GM12878 (cell line): ENCODE data around the gene FSHR. TPM values are rescaled to one million over a fixed set of nuclear protein-coding genes. Genes with fewer than 3 reads are reported as not detected.
A peak's percentile ranks its signal among the peaks of the same experiment; 100 is the strongest.

Experiments used
- ATAC-seq: fragments of 200-7000 bp; cut with Tn5 transposase; 3 replicates; pipeline ENCODE4 v1.9.1; 2020; ENCODE audit warnings: mild to moderate bottlenecking, moderate library complexity
- BruUV-seq: library from RNA; stranded (reverse); fragments of 400-500 nt; replicated peaks from 2 replicates; lab custom pipeline; 2021; lab: Mats Ljungman, UMichigan
- CTCF ChIA-PET: fragments of 300-600 bp; sonication (Branson Sonifier 250); formaldehyde crosslinking; extraction: SDS; loops from one replicate; lab custom pipeline; 2021; ENCODE audit warnings: inconsistent platforms; lab: Yijun Ruan, JAX
- POLR2A ChIA-PET: fragments of 350-600 bp; formaldehyde crosslinking; extraction: SDS; loops from one replicate; lab custom pipeline; 2021; ENCODE audit warnings: inconsistent platforms; lab: Charles Lee
- RAD21 ChIA-PET: fragments of 300-600 bp; sonication (Branson Sonifier 250); formaldehyde crosslinking; loops from one replicate; lab custom pipeline; 2023; ENCODE audit warnings: antibody characterized with exemption; ENCODE audit not compliant: unreplicated experiment; lab: Charles Lee
- SMC1A ChIA-PET: fragments of 300-600 bp; sonication (Branson Sonifier 250); formaldehyde crosslinking; loops from one replicate; lab custom pipeline; 2023; ENCODE audit not compliant: unreplicated experiment, uncharacterized antibody; lab: Charles Lee
- DNase-seq: peaks from one replicate; pipeline ENCODE4 v3.0.0-alpha.2; 2011; ENCODE audit warnings: low read depth, low spot score
- FAIRE-seq: peaks from 3 replicates; lab custom pipeline; 2011; peaks lifted over from hg19 to GRCh38; lab: Jason Lieb, UNC
- H2AFZ ChIP-seq: 2 replicates; pipeline ENCODE4 v1.6.0; 2011; ENCODE audit warnings: low read depth, low read length, control low read depth; ENCODE audit not compliant: control insufficient read depth
- H3K27ac ChIP-seq: 2 replicates; pipeline ENCODE4 v1.5.1; 2011; ENCODE audit warnings: control low read depth; ENCODE audit not compliant: control insufficient read depth, insufficient read depth
- H3K27me3 ChIP-seq, 2 experiments: replicated peaks in 1 of 2; 2 replicates each; pipeline versions ENCODE4 v1.6.0 to v1.6.1; 2011; ENCODE audit warnings: low read length in 1 of 2; ENCODE audit not compliant: control insufficient read depth in 2 of 2, insufficient read depth in 2 of 2
- H3K36me3 ChIP-seq, 2 experiments: 2 replicates each; pipeline ENCODE4 v1.5.1; 2011; ENCODE audit warnings: low read length in 1 of 2; ENCODE audit not compliant: control insufficient read depth in 2 of 2, insufficient read depth in 2 of 2
- H3K4me1 ChIP-seq: 2 replicates; pipeline ENCODE4 v1.6.1; 2011; ENCODE audit warnings: mild to moderate bottlenecking, low read length, moderate library complexity, mixed read lengths; ENCODE audit not compliant: control insufficient read depth, insufficient read depth
- H3K4me2 ChIP-seq: 2 replicates; pipeline ENCODE4 v1.6.0; 2011; ENCODE audit warnings: control low read depth; ENCODE audit not compliant: control insufficient read depth, insufficient read depth
- H3K4me3 ChIP-seq: fragments of 200-600 bp; sonication (generic); 2 replicates; pipeline ENCODE4 v1.5.1; 2016
- H3K79me2 ChIP-seq: 2 replicates; pipeline ENCODE4 v1.6.0; 2011; ENCODE audit warnings: low read length; ENCODE audit not compliant: control insufficient read depth, insufficient read depth
- H3K9ac ChIP-seq: 2 replicates; pipeline ENCODE4 v1.8.0; 2011; ENCODE audit warnings: low read length, control low read depth, mixed read lengths; ENCODE audit not compliant: control insufficient read depth, insufficient read depth
- H3K9me3 ChIP-seq: replicated peaks from 3 replicates; pipeline ENCODE4 v1.5.1; 2011; ENCODE audit warnings: mild to moderate bottlenecking, low read length; ENCODE audit not compliant: control insufficient read depth, insufficient read depth
- H4K20me1 ChIP-seq: 2 replicates; pipeline ENCODE4 v1.6.0; 2011; ENCODE audit not compliant: control insufficient read depth, insufficient read depth
- CREM ChIP-seq: IDR thresholded peaks from 2 replicates; pipeline ENCODE4 v1.6.1; 2014; ENCODE audit warnings: antibody characterized with exemption, low read depth
- CTCF ChIP-seq, 3 experiments: IDR thresholded peaks in 2 of 3; conservative IDR thresholded peaks in 1 of 3; 2 replicates each; pipeline ENCODE4 v1.5.1; 2011; ENCODE audit warnings: low read depth in 3 of 3, low read length in 3 of 3, mild to moderate bottlenecking in 3 of 3, control low read depth in 2 of 3, moderate library complexity in 2 of 3, inconsistent platforms in 1 of 3, mixed read lengths in 1 of 3; ENCODE audit not compliant: control insufficient read depth in 2 of 3, insufficient read depth in 1 of 3; ENCODE audit errors: extremely low read depth in 1 of 3
- FOS ChIP-seq: IDR thresholded peaks from 3 replicates; pipeline ENCODE4 v1.6.1; 2011; ENCODE audit warnings: borderline replicate concordance; ENCODE audit not compliant: insufficient read length; ENCODE audit errors: extremely low read depth
- HDGF ChIP-seq: fragments of 450-650 bp; IDR thresholded peaks from 2 replicates; pipeline ENCODE4 v1.6.1; 2016; ENCODE audit warnings: antibody characterized with exemption
- LARP7 ChIP-seq: fragments of 450-650 bp; IDR thresholded peaks from 2 replicates; pipeline ENCODE4 v1.6.1; 2017; ENCODE audit warnings: mild to moderate bottlenecking
- MAX ChIP-seq: IDR thresholded peaks from 2 replicates; pipeline ENCODE4 v1.6.1; 2012; ENCODE audit warnings: low read depth, low read length, improper control_type of control experiment
- MTA3 ChIP-seq: IDR thresholded peaks from 2 replicates; pipeline ENCODE4 v1.6.1; 2012; ENCODE audit warnings: low read length, inconsistent platforms, borderline replicate concordance
- NBN ChIP-seq: fragments of 450-650 bp; IDR thresholded peaks from 2 replicates; pipeline ENCODE4 v1.6.1; 2016
- NR2C2 ChIP-seq: IDR thresholded peaks from 2 replicates; pipeline ENCODE4 v1.6.1; 2011; ENCODE audit warnings: borderline replicate concordance, low read depth; ENCODE audit not compliant: control insufficient read depth, insufficient read length
- PML ChIP-seq: IDR thresholded peaks from 2 replicates; pipeline ENCODE4 v1.6.1; 2012; ENCODE audit warnings: low read length, inconsistent platforms
- POLR2AphosphoS5 ChIP-seq: IDR thresholded peaks from 2 replicates; pipeline ENCODE4 v1.6.1; 2011; ENCODE audit warnings: mild to moderate bottlenecking, low read length, inconsistent platforms
- POU2F2 ChIP-seq: IDR thresholded peaks from 3 replicates; pipeline ENCODE4 v1.6.1; 2011; ENCODE audit warnings: low read depth, mild to moderate bottlenecking, low read length, borderline replicate concordance
- RUNX3 ChIP-seq: IDR thresholded peaks from 2 replicates; pipeline ENCODE4 v1.6.1; 2012; ENCODE audit warnings: low read length, inconsistent platforms
- SIN3A ChIP-seq: IDR thresholded peaks from 2 replicates; pipeline ENCODE4 v1.6.1; 2012; ENCODE audit warnings: low read depth, low read length, improper control_type of control experiment
- SPI1 ChIP-seq: IDR thresholded peaks from 2 replicates; pipeline ENCODE4 v1.6.1; 2011; ENCODE audit warnings: low read depth, mild to moderate bottlenecking, low read length, moderate library complexity, borderline replicate concordance; ENCODE audit not compliant: insufficient read depth
- SRF ChIP-seq, 2 experiments: IDR thresholded peaks; 2 replicates each; pipeline ENCODE4 v1.6.1; 2011; ENCODE audit warnings: low read depth in 2 of 2, low read length in 2 of 2, mild to moderate bottlenecking in 1 of 2, moderate library complexity in 1 of 2
- TAF1 ChIP-seq: IDR thresholded peaks from 2 replicates; pipeline ENCODE4 v1.6.1; 2011; ENCODE audit warnings: mild to moderate bottlenecking, low read depth, low read length, borderline replicate concordance
- ZNF622 ChIP-seq: fragments of 450-650 bp; IDR thresholded peaks from 2 replicates; pipeline ENCODE4 v1.6.1; 2017; ENCODE audit warnings: mild to moderate bottlenecking, inconsistent platforms
- WGBS: methylation state at CpG from one replicate; pipeline ENCODE4 v1.1.6; 2016; ENCODE audit warnings: low lambda C conversion rate; ENCODE audit not compliant: insufficient replicate concordance, insufficient coverage; ENCODE audit errors: missing lambda C conversion rate; 5-methylcytosine and 5-hydroxymethylcytosine counted together
- in situ Hi-C: fragments of 300-500 bp; cut with MboI; formaldehyde crosslinking; loops from 9 replicates; pipeline ENCODE4 v1.14.3; 2018; ENCODE audit warnings: mixed read lengths
- intact Hi-C: fragments of 100-400 bp; cut with micrococcal nuclease; formaldehyde crosslinking; loops from one replicate; pipeline ENCODE4 v1.14.2; 2022; ENCODE audit not compliant: unreplicated experiment
- polyA plus RNA-seq, 11 experiments: library from polyadenylated mRNA; depleted of rRNA in 4 of 11; unstranded in 6 of 11; stranded (reverse) in 5 of 11; fragments of >200 nt; fragmentation: Nextera tagmentation in 4 of 11; fragmentation: Illumina TruSeq in 1 of 11; extraction: Ambion mirVana in 4 of 11; extraction: Trizol in 1 of 11; gene quantifications; 1 replicate in 1 of 11; 2 replicates in 10 of 11; pipeline versions ENCODE4 v1.2.1 to v1.2.3, GENCODE V29; 2011 to 2016; ENCODE audit warnings: inconsistent platforms in 2 of 11, missing spikeins in 2 of 11, low read depth in 1 of 11
- total RNA-seq, 4 experiments: library from RNA; depleted of rRNA in 3 of 4; stranded (reverse); fragments of >200 nt in 3 of 4; fragmentation: Illumina TruSeq in 1 of 4; extraction: Trizol in 1 of 4; gene quantifications; 2 replicates each; pipeline versions ENCODE4 v1.2.1 to v1.2.3, GENCODE V29; 2013 to 2021

The FSHR gene
- total and polyA plus RNA-seq, 10 of the 15 experiments (the other 5 are each of a cell fraction or from before 2014, with no cell fraction given) = not detected

GRCh38 chr2:48991415-48992131 is 162.7 kb downstream of the FSHR start:
- Histone ChIP-seq H3K36me3 (no peaks in the 10 kb centered on the region), H3K79me2 (no peaks in the 10 kb centered on the region), H4K20me1 (no peaks in the 10 kb centered on the region), H3K4me3 (no peak overlapping the region), H3K27me3 (no peaks in the 10 kb centered on the region), H3K9me3 (no peaks in the 10 kb centered on the region), H3K27ac (no peak overlapping the region), H3K9ac (no peak overlapping the region), H3K4me2 (no peak overlapping the region), H3K4me1 (peaks cover 22% of the 10 kb centered on the region; the same call in 1 of the 2 replicates), H2AFZ (no peak overlapping the region)
- WGBS = 21% methylated on average over 3 of the region's 3 CpGs
- BruUV-seq = no TSS peak
- DNase-seq (no peak), ATAC-seq (peak; percentile 71), FAIRE-seq (no peak)
- in situ Hi-C loops = no loop called here
- ChIA-PET CTCF (no interaction called here), SMC1A (interaction anchor here (1.5 kb wide), 1 partner anchor 10 kb away, joined by 5 read pairs; no protein-coding TSS in a partner anchor), RAD21 (no interaction called here), POLR2A (no interaction called here)
- intact Hi-C loops = loop anchor here (2.0 kb wide), 1 partner anchor 37 kb away; no protein-coding TSS in a partner anchor
- no peak for TF ChIP-seq SIN3A
- TF ChIP-seq SPI1 = peak; percentile 52; the same call in 1 of the 2 replicates
- no peak for TF ChIP-seq CREM
- no peak for TF ChIP-seq MTA3
- peak; percentile 19; the same call in 1 of the 2 replicates for TF ChIP-seq RUNX3

- no peak overlapping the region for H3K4me2 ChIP-seq
- H3K79me2 ChIP-seq = no peaks in the 10 kb centered on the region
- CTCF ChIA-PET = no interaction called here
- SMC1A ChIA-PET = no interaction called here
- in situ Hi-C loops = no loop called here
- DNase-seq = no peak
- 27% methylated on average over 5 of the region's 5 CpGs for WGBS
- no peaks in the 10 kb centered on the region for H3K36me3 ChIP-seq
- H3K4me1 ChIP-seq = no peaks in the 10 kb centered on the region
- POLR2A ChIA-PET = no interaction called here
- H4K20me1 ChIP-seq = no peaks in the 10 kb centered on the region
- intact Hi-C loops = no loop called here
- H3K27me3 ChIP-seq = no peaks in the 10 kb centered on the region
- FAIRE-seq = no peak
- H3K4me3 ChIP-seq = no peak overlapping the region
- ATAC-seq = no peak
- H3K9ac ChIP-seq = no peak overlapping the region
- BruUV-seq = no TSS peak
- no peaks in the 10 kb centered on the region for H3K9me3 ChIP-seq
- no peak overlapping the region for H3K27ac ChIP-seq
- H2AFZ ChIP-seq = no peak overlapping the region
- RAD21 ChIA-PET = no interaction called here
- no peak for TF ChIP-seq POU2F2
- TF ChIP-seq ZNF622 = no peak
- no peak for TF ChIP-seq NBN
- no peak for TF ChIP-seq POLR2AphosphoS5
- no peak for TF ChIP-seq SRF (IDR thresholded peaks at IDR 0.05; ENCODE audit: low read depth in 2 of 2, low read length in 2 of 2)
- TF ChIP-seq FOS = no peak
- no peak for TF ChIP-seq HDGF
- TF ChIP-seq TAF1 = no peak
- no peak for TF ChIP-seq LARP7
- no peak for TF ChIP-seq NR2C2
- no peak for TF ChIP-seq CTCF (IDR thresholded peaks at IDR 0.05 in 2 of 3, conservative IDR thresholded peaks at IDR 0.05 in 1 of 3; ENCODE audit: control insufficient read depth in 2 of 3, extremely low read depth in 1 of 3, insufficient read depth in 1 of 3, low read depth in 3 of 3, low read length in 3 of 3)
- no peak for TF ChIP-seq MAX
- TF ChIP-seq PML = no peak
These were observed 169.4 kb downstream of the FSHR start for GRCh38 chr2:48984922-48985321.
